ENCODE measurements around the gene MAZ.
A peak's percentile ranks its signal among the peaks of the same experiment; 100 is the strongest.

MAZ gene

GRCh38 chr16:29809031-29809747 is 2.9 kb downstream of the MAZ start:
- TF ChIP-seq CTCF (IDR thresholded peaks at IDR 0.05), result no peak
- Mint-ChIP-seq H3K27ac (peak overlapping the region; percentile 48), H3K9me3 (no peaks in the 10 kb centered on the region), H3K27me3 (ENCODE audit: low read depth, poor library complexity) (peaks cover 3% of the 10 kb centered on the region), H3K4me3 (peak overlapping the region; percentile 89), H3K4me1 (peaks cover 70% of the 10 kb centered on the region), H3K36me3 (ENCODE audit: low read depth) (peaks cover 5% of the 10 kb centered on the region)
- DNase-seq, result no peak

- Mint-ChIP-seq H3K27ac (peak overlapping the region; percentile 99), H3K36me3 (ENCODE audit: low read depth) (peaks cover 5% of the 10 kb centered on the region), H3K4me3 (peak overlapping the region; percentile 93), H3K9me3 (no peaks in the 10 kb centered on the region), H3K27me3 (ENCODE audit: low read depth, poor library complexity) (peaks cover 2% of the 10 kb centered on the region), H3K4me1 (peaks cover 72% of the 10 kb centered on the region)
- no peak for TF ChIP-seq CTCF (IDR thresholded peaks at IDR 0.05)
- DNase-seq, result peak; percentile 50
These were observed 3.7 kb downstream of the MAZ start for GRCh38 chr16:29809850-29810698.

GRCh38 chr16:29810699-29811169 is 4.4 kb downstream of the MAZ start:
- TF ChIP-seq CTCF (IDR thresholded peaks at IDR 0.05), result no peak
- Mint-ChIP-seq H3K4me3 (peak overlapping the region; percentile 93), H3K27me3 (ENCODE audit: low read depth, poor library complexity) (no peaks in the 10 kb centered on the region), H3K4me1 (peaks cover 75% of the 10 kb centered on the region), H3K36me3 (ENCODE audit: low read depth) (peaks cover 5% of the 10 kb centered on the region), H3K27ac (peak overlapping the region; percentile 99), H3K9me3 (no peaks in the 10 kb centered on the region)
- peak; percentile 26 for DNase-seq

- no peaks in the 10 kb centered on the region for H3K27me3 Mint-ChIP-seq (ENCODE audit: low read depth, poor library complexity)
- H3K4me1 Mint-ChIP-seq, result peaks cover 80% of the 10 kb centered on the region
- no peaks in the 10 kb centered on the region for H3K9me3 Mint-ChIP-seq
- no peak for TF ChIP-seq CTCF (IDR thresholded peaks at IDR 0.05)
- H3K4me3 Mint-ChIP-seq, result peak overlapping the region; percentile 93
- H3K27ac Mint-ChIP-seq, result peak overlapping the region; percentile 99
- DNase-seq, result peak; percentile 94
- H3K36me3 Mint-ChIP-seq (ENCODE audit: low read depth), result peaks cover 5% of the 10 kb centered on the region
These were observed 5.0 kb downstream of the MAZ start for GRCh38 chr16:29811170-29811895.

GRCh38 chr16:29811896-29812665 is 5.8 kb downstream of the MAZ start, which contains the start of gene PRRT2:
TSS of gene PRRT2 (plus strand) at chr16:29812193. CDS start at chr16:29813055, 862 bp downstream.
- peak within 1 kb of the TSS; percentile 93 for H3K4me3 Mint-ChIP-seq
- H3K4me1 Mint-ChIP-seq, result peaks cover 87% of the 10 kb centered on the region
- H3K36me3 Mint-ChIP-seq (ENCODE audit: low read depth), result peaks cover 5% of the 10 kb centered on the region
- H3K9me3 Mint-ChIP-seq, result no peaks in the 10 kb centered on the region
- no peaks in the 10 kb centered on the region for H3K27me3 Mint-ChIP-seq (ENCODE audit: low read depth, poor library complexity)
- DNase-seq, result peak; percentile 88
- TF ChIP-seq CTCF (IDR thresholded peaks at IDR 0.05), result no peak
- H3K27ac Mint-ChIP-seq, result peak within 1 kb of the TSS; percentile 99

Data from nephron progenitor cell (in vitro differentiated cells).